HL-60 (cell line): ENCODE measurements around the gene KRTAP29-1.
"Not testable (repeated sequence)": the region's sequence is repeated elsewhere in the genome, so short reads cannot be mapped to it uniquely, and the experiment has no call there.

Source experiments
- DNase-seq, 2 experiments: peaks; one replicate each; pipeline ENCODE4 v3.0.0-alpha.2; 2010 to 2020; ENCODE audit warnings: low read depth in 1 of 2, low spot score in 1 of 2
- H3K27ac ChIP-seq: fragments of 250-450 bp; sonication (Bioruptor Pico); replicated peaks from 2 replicates; pipeline ENCODE4 v1.5.1; 2020; ENCODE audit warnings: mild to moderate bottlenecking, moderate library complexity
- H3K27me3 ChIP-seq: fragments of 250-450 bp; sonication (Bioruptor Pico); 2 replicates; pipeline ENCODE4 v1.5.1; 2021; ENCODE audit warnings: mild to moderate bottlenecking, moderate library complexity; ENCODE audit not compliant: insufficient read depth, poor library complexity, severe bottlenecking
- H3K4me3 ChIP-seq: replicated peaks from 2 replicates; pipeline ENCODE4 v1.5.1; 2011; ENCODE audit warnings: mild to moderate bottlenecking, control low read depth, low read length; ENCODE audit not compliant: insufficient read depth
- GABPA ChIP-seq: IDR thresholded peaks from 2 replicates; pipeline ENCODE4 v1.6.1; 2012; ENCODE audit warnings: low read depth
- POLR2AphosphoS5 ChIP-seq: IDR thresholded peaks from 2 replicates; pipeline ENCODE4 v1.6.1; 2012; ENCODE audit warnings: low read depth
- SPI1 ChIP-seq: IDR thresholded peaks from 2 replicates; pipeline ENCODE4 v1.6.1; 2012; ENCODE audit warnings: low read depth, mild to moderate bottlenecking, borderline replicate concordance
- TF ChIP-seq, protein P1 (sequence below): IDR thresholded peaks from 2 replicates; pipeline ENCODE4 v1.6.1; 2012; ENCODE audit warnings: low read depth; ENCODE audit not compliant: insufficient replicate concordance
- TF ChIP-seq, protein P2 (sequence below): IDR thresholded peaks from one replicate; pipeline ENCODE4 v1.5.1; 2011; ENCODE audit warnings: low read length, control low read depth, inconsistent platforms; ENCODE audit not compliant: insufficient read depth

KRTAP29-1 gene

DNA sequence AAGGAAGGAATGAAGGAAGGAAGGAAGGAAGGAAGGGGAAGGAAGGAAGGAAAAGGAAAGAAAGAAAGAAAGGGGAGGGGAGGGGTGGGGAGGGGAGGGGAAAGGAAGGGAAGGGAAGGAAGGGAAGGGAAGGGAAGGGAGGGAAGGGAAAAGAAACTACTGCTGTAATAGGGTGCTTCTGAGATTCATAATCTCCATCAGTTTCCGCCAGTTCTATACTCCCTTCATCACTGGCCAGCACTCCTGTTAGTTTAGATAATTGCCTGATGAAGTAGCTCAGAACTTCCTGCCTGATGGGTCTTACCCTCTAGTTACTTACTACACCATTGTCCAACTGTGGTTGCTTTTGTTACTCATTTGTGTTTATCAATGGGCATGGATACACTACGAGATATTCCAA, 39.4 kb downstream of the KRTAP29-1 start:
- Histone ChIP-seq H3K4me3 (no peak overlapping the region), H3K27me3 (no peaks in the 10 kb centered on the region), H3K27ac (no peak overlapping the region)
- DNase-seq: no peak
- TF ChIP-seq, protein P1, sequence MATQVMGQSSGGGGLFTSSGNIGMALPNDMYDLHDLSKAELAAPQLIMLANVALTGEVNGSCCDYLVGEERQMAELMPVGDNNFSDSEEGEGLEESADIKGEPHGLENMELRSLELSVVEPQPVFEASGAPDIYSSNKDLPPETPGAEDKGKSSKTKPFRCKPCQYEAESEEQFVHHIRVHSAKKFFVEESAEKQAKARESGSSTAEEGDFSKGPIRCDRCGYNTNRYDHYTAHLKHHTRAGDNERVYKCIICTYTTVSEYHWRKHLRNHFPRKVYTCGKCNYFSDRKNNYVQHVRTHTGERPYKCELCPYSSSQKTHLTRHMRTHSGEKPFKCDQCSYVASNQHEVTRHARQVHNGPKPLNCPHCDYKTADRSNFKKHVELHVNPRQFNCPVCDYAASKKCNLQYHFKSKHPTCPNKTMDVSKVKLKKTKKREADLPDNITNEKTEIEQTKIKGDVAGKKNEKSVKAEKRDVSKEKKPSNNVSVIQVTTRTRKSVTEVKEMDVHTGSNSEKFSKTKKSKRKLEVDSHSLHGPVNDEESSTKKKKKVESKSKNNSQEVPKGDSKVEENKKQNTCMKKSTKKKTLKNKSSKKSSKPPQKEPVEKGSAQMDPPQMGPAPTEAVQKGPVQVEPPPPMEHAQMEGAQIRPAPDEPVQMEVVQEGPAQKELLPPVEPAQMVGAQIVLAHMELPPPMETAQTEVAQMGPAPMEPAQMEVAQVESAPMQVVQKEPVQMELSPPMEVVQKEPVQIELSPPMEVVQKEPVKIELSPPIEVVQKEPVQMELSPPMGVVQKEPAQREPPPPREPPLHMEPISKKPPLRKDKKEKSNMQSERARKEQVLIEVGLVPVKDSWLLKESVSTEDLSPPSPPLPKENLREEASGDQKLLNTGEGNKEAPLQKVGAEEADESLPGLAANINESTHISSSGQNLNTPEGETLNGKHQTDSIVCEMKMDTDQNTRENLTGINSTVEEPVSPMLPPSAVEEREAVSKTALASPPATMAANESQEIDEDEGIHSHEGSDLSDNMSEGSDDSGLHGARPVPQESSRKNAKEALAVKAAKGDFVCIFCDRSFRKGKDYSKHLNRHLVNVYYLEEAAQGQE: no peak
- TF ChIP-seq POLR2AphosphoS5 (no peak), GABPA (no peak), SPI1 (no peak)
- TF ChIP-seq, protein P2, sequence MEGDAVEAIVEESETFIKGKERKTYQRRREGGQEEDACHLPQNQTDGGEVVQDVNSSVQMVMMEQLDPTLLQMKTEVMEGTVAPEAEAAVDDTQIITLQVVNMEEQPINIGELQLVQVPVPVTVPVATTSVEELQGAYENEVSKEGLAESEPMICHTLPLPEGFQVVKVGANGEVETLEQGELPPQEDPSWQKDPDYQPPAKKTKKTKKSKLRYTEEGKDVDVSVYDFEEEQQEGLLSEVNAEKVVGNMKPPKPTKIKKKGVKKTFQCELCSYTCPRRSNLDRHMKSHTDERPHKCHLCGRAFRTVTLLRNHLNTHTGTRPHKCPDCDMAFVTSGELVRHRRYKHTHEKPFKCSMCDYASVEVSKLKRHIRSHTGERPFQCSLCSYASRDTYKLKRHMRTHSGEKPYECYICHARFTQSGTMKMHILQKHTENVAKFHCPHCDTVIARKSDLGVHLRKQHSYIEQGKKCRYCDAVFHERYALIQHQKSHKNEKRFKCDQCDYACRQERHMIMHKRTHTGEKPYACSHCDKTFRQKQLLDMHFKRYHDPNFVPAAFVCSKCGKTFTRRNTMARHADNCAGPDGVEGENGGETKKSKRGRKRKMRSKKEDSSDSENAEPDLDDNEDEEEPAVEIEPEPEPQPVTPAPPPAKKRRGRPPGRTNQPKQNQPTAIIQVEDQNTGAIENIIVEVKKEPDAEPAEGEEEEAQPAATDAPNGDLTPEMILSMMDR: no peak

DNA sequence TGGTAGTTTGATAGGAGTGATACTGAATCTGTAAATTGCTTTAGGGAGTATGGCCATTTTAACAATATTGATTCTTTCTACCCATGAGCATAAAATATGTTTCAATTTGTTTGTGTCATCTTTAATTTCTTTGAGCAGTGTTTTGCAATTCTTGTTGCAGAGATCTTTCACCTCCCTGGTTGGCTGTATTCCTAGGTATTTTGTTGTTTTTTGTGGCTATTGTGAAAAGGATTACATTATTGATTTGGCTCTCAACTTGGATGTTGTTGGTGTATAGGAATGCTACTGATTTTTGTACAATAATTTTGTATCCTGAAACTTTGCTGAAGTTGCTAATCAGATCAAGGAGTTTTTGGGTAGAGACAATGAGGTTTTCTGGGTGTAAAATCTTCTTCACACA, 44.2 kb downstream of the KRTAP29-1 start:
- peaks cover 4% of the 10 kb centered on the region for H3K27me3 ChIP-seq
- TF ChIP-seq, protein P1: no peak
- TF ChIP-seq, protein P2: no peak
- no peak for TF ChIP-seq SPI1
- TF ChIP-seq GABPA: no peak
- no peak for TF ChIP-seq POLR2AphosphoS5
- DNase-seq: no peak
- H3K4me3 ChIP-seq: no peak overlapping the region
- H3K27ac ChIP-seq: no peak overlapping the region

DNA sequence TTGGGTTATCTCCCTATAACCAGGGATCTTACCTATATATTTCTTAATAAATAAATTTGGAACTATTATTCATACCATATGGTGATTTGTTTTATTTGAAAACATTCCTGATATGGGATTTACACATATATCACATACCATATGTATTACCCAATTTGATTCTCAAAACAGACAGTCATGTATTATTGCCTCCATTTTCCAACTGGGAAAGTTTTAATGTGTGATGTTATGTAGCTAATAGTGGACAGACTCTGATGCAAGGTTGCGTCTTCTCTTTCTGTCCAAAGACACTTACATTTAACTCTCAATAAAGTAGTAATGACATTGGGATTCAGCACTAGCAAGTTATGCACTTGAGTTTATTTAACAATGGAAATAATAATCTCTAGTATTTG, 46.4 kb downstream of the KRTAP29-1 start:
- no peak overlapping the region for H3K27ac ChIP-seq
- no peak overlapping the region for H3K4me3 ChIP-seq
- peaks cover 4% of the 10 kb centered on the region for H3K27me3 ChIP-seq
- TF ChIP-seq, protein P2: no peak
- TF ChIP-seq, protein P1: no peak
- TF ChIP-seq SPI1: no peak
- TF ChIP-seq POLR2AphosphoS5: no peak
- TF ChIP-seq GABPA: no peak
- no peak for DNase-seq

DNA sequence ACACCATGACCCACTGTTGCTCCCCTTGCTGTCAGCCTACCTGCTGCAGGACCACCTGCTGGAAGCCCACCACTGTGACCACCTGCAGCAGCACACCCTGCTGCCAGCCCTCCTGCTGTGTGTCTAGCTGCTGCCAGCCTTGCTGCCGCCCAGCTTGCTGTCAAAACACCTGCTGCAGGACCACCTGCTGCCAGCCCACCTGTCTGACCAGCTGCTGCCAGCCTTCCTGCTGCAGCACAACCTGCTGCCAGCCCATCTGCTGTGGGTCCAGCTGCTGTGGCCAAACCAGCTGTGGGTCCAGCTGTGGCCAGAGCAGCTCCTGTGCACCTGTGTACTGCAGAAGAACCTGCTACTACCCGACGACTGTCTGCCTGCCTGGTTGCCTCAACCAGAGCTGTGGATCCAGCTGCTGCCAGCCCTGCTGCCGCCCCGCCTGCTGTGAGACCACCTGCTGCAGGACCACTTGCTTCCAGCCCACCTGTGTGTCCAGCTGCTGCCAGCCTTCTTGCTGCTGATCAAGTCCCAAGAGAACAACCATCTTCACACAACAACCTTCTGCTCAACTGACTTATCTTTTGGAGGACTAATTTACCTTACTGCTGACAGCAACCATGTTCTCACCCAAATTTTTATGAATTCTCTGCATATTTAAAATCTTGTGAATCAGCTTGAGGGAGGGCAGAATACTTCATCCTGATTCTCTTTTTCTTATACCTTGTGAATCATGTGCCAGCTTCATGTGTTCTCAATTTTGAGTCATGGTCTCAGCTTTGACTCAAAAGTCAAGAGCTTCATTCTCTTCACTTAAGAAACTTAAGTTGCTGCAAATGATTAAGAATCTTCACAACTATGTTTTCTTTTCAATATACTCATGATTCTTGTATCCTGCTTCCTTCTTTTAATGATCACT, 47.0 kb downstream of the KRTAP29-1 start, which contains the start of gene KRTAP9-9:
TSS of gene KRTAP9-9 (plus strand) at position 4 of the 910 bp plus-strand sequence.
- not testable (repeated sequence) for H3K27ac ChIP-seq, H3K27me3 ChIP-seq, H3K4me3 ChIP-seq, DNase-seq
